A549 (cell line): ENCODE data around the gene MAN1C1. TPM values are rescaled to one million over a fixed set of nuclear protein-coding genes. Genes with fewer than 3 reads are reported as not detected.

Source experiments
- ATAC-seq, 2 experiments: fragments of 200-7000 bp in 1 of 2; fragments of >200 bp in 1 of 2; cut with Nextera tagmentation in 1 of 2; cut with Tn5 transposase in 1 of 2; 3 replicates each; pipeline versions ENCODE4 v1.8.0 to v1.9.1; 2018 to 2020; ENCODE audit warnings: mild to moderate bottlenecking in 1 of 2, moderate library complexity in 1 of 2
- CTCF ChIA-PET: fragments of 300-600 bp; sonication (Branson Sonifier 250); formaldehyde crosslinking; extraction: SDS; loops from one replicate; lab custom pipeline; 2021; ENCODE audit warnings: antibody characterized with exemption, inconsistent platforms; lab: Yijun Ruan, JAX
- POLR2A ChIA-PET: fragments of 350-600 bp; formaldehyde crosslinking; extraction: SDS; loops from one replicate; lab custom pipeline; 2021; ENCODE audit warnings: antibody characterized with exemption, inconsistent platforms; lab: Yijun Ruan, JAX
- DNase-seq, 2 experiments: peaks; one replicate each; pipeline versions ENCODE4 v3.0.0 to v3.0.0-alpha.2; 2011 to 2016; ENCODE audit warnings: low read depth in 1 of 2, low spot score in 1 of 2
- FAIRE-seq: peaks from 2 replicates; lab custom pipeline; 2011; peaks lifted over from hg19 to GRCh38; lab: Jason Lieb, UNC
- H3K27ac ChIP-seq, 2 experiments: fragments of >200 bp; sonication (Bioruptor Twin); formaldehyde crosslinking; 3 replicates each; pipeline ENCODE4 v1.5.1; 2016 to 2017
- H3K4me1 ChIP-seq: fragments of >200 bp; sonication (Bioruptor Twin); formaldehyde crosslinking; 3 replicates; pipeline ENCODE4 v1.6.1; 2016
- H3K4me2 ChIP-seq: fragments of >200 bp; sonication (Bioruptor Twin); formaldehyde crosslinking; 3 replicates; pipeline ENCODE4 v1.6.1; 2016
- H3K4me3 ChIP-seq: fragments of >200 bp; sonication (Bioruptor Twin); formaldehyde crosslinking; 3 replicates; pipeline ENCODE4 v1.5.1; 2016
- H3K9me3 ChIP-seq: fragments of >200 bp; sonication (Bioruptor Twin); formaldehyde crosslinking; 3 replicates; pipeline ENCODE4 v1.6.1; 2016
- BCL3 ChIP-seq: fragments of >200 bp; sonication (Bioruptor Twin); formaldehyde crosslinking; IDR thresholded peaks from 3 replicates; pipeline ENCODE4 v1.6.1; 2016
- CHD2 ChIP-seq: fragments of 150-350 bp; IDR thresholded peaks from 2 replicates; pipeline ENCODE4 v1.6.1; 2014; ENCODE audit warnings: low read length; ENCODE audit not compliant: partially characterized antibody
- EHMT2 ChIP-seq: fragments of 200-600 bp; sonication (generic); IDR thresholded peaks from 2 replicates; pipeline ENCODE4 v1.6.1; 2016; ENCODE audit warnings: antibody characterized with exemption, low read depth, mild to moderate bottlenecking, moderate library complexity
- ESRRA ChIP-seq: fragments of 150-350 bp; IDR thresholded peaks from 2 replicates; pipeline ENCODE4 v1.6.1; 2014; ENCODE audit warnings: mild to moderate bottlenecking, low read length, borderline replicate concordance
- FOSL2 ChIP-seq, 2 experiments: fragments of 450-650 bp in 1 of 2; fragments of >200 bp in 1 of 2; sonication (Bioruptor Twin) in 1 of 2; formaldehyde crosslinking; IDR thresholded peaks; 2 replicates each; pipeline versions ENCODE4 v1.5.0 to v1.6.1; 2016 to 2020; ENCODE audit warnings: mild to moderate bottlenecking in 1 of 2, moderate library complexity in 1 of 2
- FOXS1 ChIP-seq: fragments of 250-450 bp; sonication (Bioruptor Pico); IDR thresholded peaks from 2 replicates; pipeline ENCODE4 v1.5.0; 2020; ENCODE audit warnings: mild to moderate bottlenecking, moderate library complexity
- GATA3 ChIP-seq: IDR thresholded peaks from 2 replicates; pipeline ENCODE4 v1.6.1; 2012; ENCODE audit warnings: borderline replicate concordance
- HDAC2 ChIP-seq: fragments of 200-600 bp; sonication (generic); IDR thresholded peaks from 2 replicates; pipeline ENCODE4 v1.6.1; 2016
- HOXB13 ChIP-seq: fragments of 250-450 bp; sonication (Bioruptor Pico); IDR thresholded peaks from 2 replicates; pipeline ENCODE4 v1.5.0; 2020; ENCODE audit warnings: low read depth, mild to moderate bottlenecking, moderate library complexity
- HOXB5 ChIP-seq: fragments of 250-450 bp; sonication (Bioruptor Pico); IDR thresholded peaks from 2 replicates; pipeline ENCODE4 v1.5.0; 2020; ENCODE audit warnings: mild to moderate bottlenecking, moderate library complexity
- MAX ChIP-seq: IDR thresholded peaks from 2 replicates; pipeline ENCODE4 v1.6.1; 2012
- RARB ChIP-seq: fragments of 250-450 bp; sonication (Bioruptor Pico); IDR thresholded peaks from 2 replicates; pipeline ENCODE4 v1.8.0; 2021; ENCODE audit warnings: mild to moderate bottlenecking, moderate library complexity
- RFX5 ChIP-seq: fragments of 450-650 bp; IDR thresholded peaks from 2 replicates; pipeline ENCODE4 v1.7.1; 2014; ENCODE audit warnings: antibody characterized with exemption, mild to moderate bottlenecking, moderate library complexity
- TFCP2L1 ChIP-seq: fragments of 250-450 bp; sonication (Bioruptor Pico); IDR thresholded peaks from 2 replicates; pipeline ENCODE4 v1.5.0; 2021; ENCODE audit warnings: mild to moderate bottlenecking
- USF2 ChIP-seq: fragments of 450-650 bp; IDR thresholded peaks from 2 replicates; pipeline ENCODE4 v1.6.1; 2014; ENCODE audit warnings: antibody characterized with exemption
- WGBS: methylation state at CpG from one replicate; pipeline ENCODE4 v1.1.6; 2017; ENCODE audit errors: missing lambda C conversion rate; 5-methylcytosine and 5-hydroxymethylcytosine counted together
- polyA plus RNA-seq, 4 experiments: library from polyadenylated mRNA; depleted of rRNA in 3 of 4; stranded (reverse); fragments of >200 nt; fragmentation: RNase III in 1 of 4; extraction: RNeasy Plus Mini Kit Qiagen cat#74134 plus additional on column Dnase treatment in 1 of 4; gene quantifications; 2 replicates in 3 of 4; 3 replicates in 1 of 4; pipeline ENCODE4 v1.2.3, GENCODE V29; 2011 to 2017
- TF ChIP-seq, protein P1 (sequence below): fragments of >200 bp; sonication (Bioruptor Twin); formaldehyde crosslinking; IDR thresholded peaks from 2 replicates; pipeline ENCODE4 v1.6.1; 2016
- TF ChIP-seq, protein P2 (sequence below): IDR thresholded peaks from 2 replicates; pipeline ENCODE4 v1.6.1; 2012; ENCODE audit warnings: low read depth, borderline replicate concordance
- TF ChIP-seq, protein P3 (sequence below): IDR thresholded peaks from 2 replicates; pipeline ENCODE4 v1.6.1; 2012
- TF ChIP-seq, protein P4 (sequence below): fragments of 200-600 bp; sonication (generic); IDR thresholded peaks from 2 replicates; pipeline ENCODE4 v1.6.1; 2016; ENCODE audit warnings: antibody characterized with exemption, mild to moderate bottlenecking, moderate library complexity

MAN1C1 gene
- polyA plus RNA-seq, 2 of the 4 experiments (the other 2 are of a cell fraction): 0.22 to 0.27 TPM

DNA sequence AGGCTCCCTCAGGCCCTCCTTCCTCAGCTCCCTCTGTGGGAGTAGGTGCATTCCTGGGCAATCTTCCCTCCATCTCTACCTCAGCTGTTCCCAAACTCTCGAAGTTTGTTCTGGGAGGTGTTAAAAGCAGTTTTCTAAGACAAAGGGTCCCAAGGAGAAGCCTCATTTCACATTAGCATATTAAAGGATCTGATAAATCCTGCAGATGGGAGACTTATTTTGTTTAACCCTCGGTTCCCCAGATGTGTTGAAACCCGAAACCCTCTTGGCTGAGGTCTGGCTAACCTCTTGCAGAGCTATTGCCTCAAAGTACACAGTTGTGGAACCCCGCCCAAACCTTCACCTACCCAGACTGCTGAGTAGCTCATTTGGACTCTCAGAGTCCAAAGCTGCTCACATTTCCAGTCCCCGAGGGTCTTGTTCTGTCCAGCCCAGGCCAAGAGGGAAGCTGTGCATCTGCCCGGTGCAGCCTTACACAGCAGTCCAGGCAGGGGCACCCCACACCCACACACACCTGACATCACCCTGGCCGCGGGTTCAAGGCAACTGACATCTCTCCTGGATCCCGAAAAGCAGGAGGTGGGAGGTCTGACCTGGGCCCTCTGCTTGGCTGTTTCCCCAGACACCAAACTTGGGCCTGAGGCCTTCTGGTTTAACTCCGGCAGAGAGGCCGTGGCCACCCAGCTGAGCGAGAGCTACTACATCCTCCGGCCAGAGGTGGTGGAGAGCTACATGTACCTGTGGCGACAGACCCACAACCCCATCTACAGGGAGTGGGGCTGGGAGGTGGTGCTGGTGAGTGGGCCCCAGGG lies 163.9 kb downstream of the MAN1C1 start:
- POLR2A ChIA-PET: no interaction called here
- no peak for FAIRE-seq

GRCh38 chr1:25781130-25781433 lies 164.5 kb downstream of the MAN1C1 start:
- POLR2A ChIA-PET: no interaction called here
- Histone ChIP-seq H3K4me2 (no peak overlapping the region), H3K27ac (peak overlapping the region in 1 of 2 experiments; percentile 68; a peak in 3 of 6 replicates), H3K4me1 (peaks cover 12% of the 10 kb centered on the region), H3K4me3 (no peak overlapping the region)
- CTCF ChIA-PET: interaction anchor here (0.6 to 1.5 kb wide), 4 partner anchors 16 to 171 kb away, joined by 3 to 4 read pairs (median 3); no protein-coding TSS in a partner anchor
- no peak for DNase-seq
- ATAC-seq: no peak
- FAIRE-seq: no peak
- WGBS: 88% methylated on average over 2 of the region's 3 CpGs
- TF ChIP-seq CHD2 (no peak), FOXS1 (CRISPR knock-in tag) (no peak), HOXB13 (CRISPR knock-in tag) (no peak), BCL3 (no peak), TFCP2L1 (no peak), ESRRA (no peak), RARB (CRISPR knock-in tag) (no peak), MAX (no peak), USF2 (no peak), RFX5 (no peak), EHMT2 (no peak), HOXB5 (CRISPR knock-in tag) (no peak), FOSL2 (IDR thresholded peaks at IDR 0.05) (no peak), FOSL2 (CRISPR knock-in tag; IDR thresholded peaks at IDR 0.05) (no peak), HDAC2 (no peak), GATA3 (no peak)
- TF ChIP-seq, protein P1, sequence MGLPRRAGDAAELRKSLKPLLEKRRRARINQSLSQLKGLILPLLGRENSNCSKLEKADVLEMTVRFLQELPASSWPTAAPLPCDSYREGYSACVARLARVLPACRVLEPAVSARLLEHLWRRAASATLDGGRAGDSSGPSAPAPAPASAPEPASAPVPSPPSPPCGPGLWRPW: no peak
- TF ChIP-seq, protein P2, sequence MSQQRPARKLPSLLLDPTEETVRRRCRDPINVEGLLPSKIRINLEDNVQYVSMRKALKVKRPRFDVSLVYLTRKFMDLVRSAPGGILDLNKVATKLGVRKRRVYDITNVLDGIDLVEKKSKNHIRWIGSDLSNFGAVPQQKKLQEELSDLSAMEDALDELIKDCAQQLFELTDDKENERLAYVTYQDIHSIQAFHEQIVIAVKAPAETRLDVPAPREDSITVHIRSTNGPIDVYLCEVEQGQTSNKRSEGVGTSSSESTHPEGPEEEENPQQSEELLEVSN: no peak
- TF ChIP-seq, protein P3, sequence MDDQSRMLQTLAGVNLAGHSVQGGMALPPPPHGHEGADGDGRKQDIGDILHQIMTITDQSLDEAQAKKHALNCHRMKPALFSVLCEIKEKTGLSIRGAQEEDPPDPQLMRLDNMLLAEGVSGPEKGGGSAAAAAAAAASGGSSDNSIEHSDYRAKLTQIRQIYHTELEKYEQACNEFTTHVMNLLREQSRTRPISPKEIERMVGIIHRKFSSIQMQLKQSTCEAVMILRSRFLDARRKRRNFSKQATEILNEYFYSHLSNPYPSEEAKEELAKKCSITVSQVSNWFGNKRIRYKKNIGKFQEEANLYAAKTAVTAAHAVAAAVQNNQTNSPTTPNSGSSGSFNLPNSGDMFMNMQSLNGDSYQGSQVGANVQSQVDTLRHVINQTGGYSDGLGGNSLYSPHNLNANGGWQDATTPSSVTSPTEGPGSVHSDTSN: no peak
- TF ChIP-seq, protein P4, sequence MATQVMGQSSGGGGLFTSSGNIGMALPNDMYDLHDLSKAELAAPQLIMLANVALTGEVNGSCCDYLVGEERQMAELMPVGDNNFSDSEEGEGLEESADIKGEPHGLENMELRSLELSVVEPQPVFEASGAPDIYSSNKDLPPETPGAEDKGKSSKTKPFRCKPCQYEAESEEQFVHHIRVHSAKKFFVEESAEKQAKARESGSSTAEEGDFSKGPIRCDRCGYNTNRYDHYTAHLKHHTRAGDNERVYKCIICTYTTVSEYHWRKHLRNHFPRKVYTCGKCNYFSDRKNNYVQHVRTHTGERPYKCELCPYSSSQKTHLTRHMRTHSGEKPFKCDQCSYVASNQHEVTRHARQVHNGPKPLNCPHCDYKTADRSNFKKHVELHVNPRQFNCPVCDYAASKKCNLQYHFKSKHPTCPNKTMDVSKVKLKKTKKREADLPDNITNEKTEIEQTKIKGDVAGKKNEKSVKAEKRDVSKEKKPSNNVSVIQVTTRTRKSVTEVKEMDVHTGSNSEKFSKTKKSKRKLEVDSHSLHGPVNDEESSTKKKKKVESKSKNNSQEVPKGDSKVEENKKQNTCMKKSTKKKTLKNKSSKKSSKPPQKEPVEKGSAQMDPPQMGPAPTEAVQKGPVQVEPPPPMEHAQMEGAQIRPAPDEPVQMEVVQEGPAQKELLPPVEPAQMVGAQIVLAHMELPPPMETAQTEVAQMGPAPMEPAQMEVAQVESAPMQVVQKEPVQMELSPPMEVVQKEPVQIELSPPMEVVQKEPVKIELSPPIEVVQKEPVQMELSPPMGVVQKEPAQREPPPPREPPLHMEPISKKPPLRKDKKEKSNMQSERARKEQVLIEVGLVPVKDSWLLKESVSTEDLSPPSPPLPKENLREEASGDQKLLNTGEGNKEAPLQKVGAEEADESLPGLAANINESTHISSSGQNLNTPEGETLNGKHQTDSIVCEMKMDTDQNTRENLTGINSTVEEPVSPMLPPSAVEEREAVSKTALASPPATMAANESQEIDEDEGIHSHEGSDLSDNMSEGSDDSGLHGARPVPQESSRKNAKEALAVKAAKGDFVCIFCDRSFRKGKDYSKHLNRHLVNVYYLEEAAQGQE: no peak
- TF ChIP-seq, all 56 proteins: peak for 0
- no peaks in the 10 kb centered on the region for H3K9me3 ChIP-seq

More for the DNA sequence above, 163.9 kb downstream of the MAN1C1 start:
- TF ChIP-seq ESRRA: no peak
- TF ChIP-seq TFCP2L1: no peak
- no peak for TF ChIP-seq HOXB13 (CRISPR knock-in tag)
- H3K4me2 ChIP-seq: 0 out of 3 replicates have a peak overlapping the region, but pooled peaks have one; percentile 21
- H3K4me3 ChIP-seq: no peak overlapping the region
- H3K4me1 ChIP-seq: peaks cover 17% of the 10 kb centered on the region
- peak overlapping the region; percentile 24 to 68; a peak in 3 of 6 replicates for H3K27ac ChIP-seq
- no peaks in the 10 kb centered on the region for H3K9me3 ChIP-seq
- peak in 1 of 2 experiments; percentile 53; a peak in 3 of 6 replicates for ATAC-seq
- no peak for DNase-seq
- CTCF ChIA-PET: interaction anchor here (0.6 to 1.5 kb wide), 5 partner anchors 15 to 170 kb away, joined by 3 to 6 read pairs (median 3); no protein-coding TSS in a partner anchor
- WGBS: 71% methylated on average over 8 of the region's 14 CpGs
